Sigmoid colon (tissue), 7 donors: ENCODE results near the gene CAPRIN1. TPM values are rescaled to one million over a fixed set of nuclear protein-coding genes. Genes with fewer than 3 reads are reported as not detected.

Experiments
- DNase-seq: peaks from one replicate; pipeline ENCODE4 v3.0.0-alpha.2; 2019
- H3K27ac ChIP-seq, 4 donors: fragments of 200-600 bp; sonication (generic); one replicate each; pipeline ENCODE4 v1.5.1; 2016 to 2019; ENCODE audit warnings: mild to moderate bottlenecking in 1 of 4
- H3K27me3 ChIP-seq, 3 donors: fragments of 200-600 bp; sonication (generic); one replicate each; pipeline ENCODE4 v1.5.1; 2019; ENCODE audit warnings: mild to moderate bottlenecking in 1 of 3
- H3K36me3 ChIP-seq, 4 donors: fragments of 200-600 bp; sonication (generic); one replicate each; pipeline ENCODE4 v1.5.1; 2016 to 2019
- H3K4me1 ChIP-seq, 4 donors: fragments of 200-600 bp; sonication (generic); one replicate each; pipeline ENCODE4 v1.5.1; 2017 to 2019
- H3K4me3 ChIP-seq, 4 donors: fragments of 200-600 bp; sonication (generic); one replicate each; pipeline ENCODE4 v1.5.1; 2017 to 2019; ENCODE audit warnings: mild to moderate bottlenecking in 2 of 4, moderate library complexity in 1 of 4
- H3K9me3 ChIP-seq, 4 donors: fragments of 200-600 bp in 3 of 4; sonication (generic) in 3 of 4; one replicate each; pipeline versions ENCODE4 v1.5.1 to v1.6.1; 2013 to 2019
- EP300 ChIP-seq, 4 donors: sonication (generic); formaldehyde crosslinking; IDR thresholded peaks; one replicate each; pipeline ENCODE4 v1.6.1; 2017; ENCODE audit warnings: antibody characterized with exemption in 4 of 4
- POLR2A ChIP-seq, 2 donors: fragments of 450-650 bp; IDR thresholded peaks; one replicate each; pipeline ENCODE4 v1.6.1; 2016; ENCODE audit warnings: antibody characterized with exemption in 2 of 2, mild to moderate bottlenecking in 2 of 2, moderate library complexity in 2 of 2
- POLR2AphosphoS5 ChIP-seq, 4 donors: sonication (generic); formaldehyde crosslinking; IDR thresholded peaks; one replicate each; pipeline ENCODE4 v1.6.1; 2017; ENCODE audit warnings: antibody characterized with exemption in 4 of 4
- WGBS, 2 donors: extraction: QIAGEN DNeasy Blood & Tissue Kit; methylation state at CpG; one replicate each; pipeline ENCODE4 v1.1.7; 2013; 5-methylcytosine and 5-hydroxymethylcytosine counted together
- intact Hi-C: fragments of 100-400 bp; cut with DNase I; formaldehyde crosslinking; loops from one replicate; pipeline ENCODE4 v1.15.1; 2023
- polyA plus RNA-seq, 3 donors: library from polyadenylated mRNA; stranded (reverse); fragments of 200-250 nt; gene quantifications; one replicate each; pipeline ENCODE4 v1.2.3, GENCODE V29; 2013
- total RNA-seq, 4 donors: library from RNA; depleted of rRNA; stranded (reverse); fragments of >200 nt; gene quantifications; one replicate each; pipeline ENCODE4 v1.1.0, GENCODE V29; 2016
- TF ChIP-seq, protein P1 (sequence below), 4 experiments: fragments of 450-650 bp in 3 of 4; fragments of 200-600 bp in 1 of 4; IDR thresholded peaks; one replicate each; pipeline ENCODE4 v1.5.1; 2016 to 2019; ENCODE audit warnings: antibody characterized with exemption in 4 of 4, mild to moderate bottlenecking in 3 of 4, moderate library complexity in 2 of 4
- donor health status: healthy with polysubstance abuse.
- donor health status: Bipolar disorder and iron deficiency.
- donor health status: healthy.

Gene CAPRIN1
- total and polyA plus RNA-seq, 7 donors = 63.1 to 118 (median 107) TPM

DNA sequence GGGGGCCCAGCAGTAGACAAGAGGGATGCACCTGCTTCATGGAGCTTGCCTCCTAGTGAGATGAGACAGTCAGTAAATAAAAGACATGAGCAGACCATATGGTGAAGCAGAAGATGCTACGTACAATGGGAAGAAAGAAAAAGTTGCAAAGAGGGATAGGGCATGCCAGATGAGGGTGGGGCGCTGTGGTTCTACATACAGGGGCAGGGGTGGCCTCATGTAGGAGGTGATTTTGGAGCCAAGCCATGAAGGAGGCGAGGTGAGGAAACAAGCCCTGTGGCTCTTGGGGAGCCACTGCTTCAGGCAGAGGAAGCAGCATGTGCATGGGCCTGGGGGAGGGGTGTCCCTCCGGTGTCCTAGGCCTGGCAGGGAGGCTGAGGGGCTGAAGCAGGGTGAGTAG lies 69.1 kb downstream of the CAPRIN1 start:
- no peak for TF ChIP-seq POLR2A (IDR thresholded peaks at IDR 0.05)
- TF ChIP-seq POLR2AphosphoS5 (IDR thresholded peaks at IDR 0.05) = no peak
- H3K27me3 ChIP-seq = no peaks in the 10 kb centered on the region
- DNase-seq = no peak
- H3K36me3 ChIP-seq = peaks cover 37 to 100% (median 65%) of the 10 kb centered on the region in 4 donors
- H3K4me3 ChIP-seq = no peak overlapping the region
- H3K4me1 ChIP-seq = no peaks in the 10 kb centered on the region
- H3K27ac ChIP-seq = no peak overlapping the region
- intact Hi-C loops = no loop called here
- 95 to 97% methylated on average over 4 of the region's 4 CpGs for WGBS, 2 donors
- H3K9me3 ChIP-seq = no peaks in the 10 kb centered on the region

DNA sequence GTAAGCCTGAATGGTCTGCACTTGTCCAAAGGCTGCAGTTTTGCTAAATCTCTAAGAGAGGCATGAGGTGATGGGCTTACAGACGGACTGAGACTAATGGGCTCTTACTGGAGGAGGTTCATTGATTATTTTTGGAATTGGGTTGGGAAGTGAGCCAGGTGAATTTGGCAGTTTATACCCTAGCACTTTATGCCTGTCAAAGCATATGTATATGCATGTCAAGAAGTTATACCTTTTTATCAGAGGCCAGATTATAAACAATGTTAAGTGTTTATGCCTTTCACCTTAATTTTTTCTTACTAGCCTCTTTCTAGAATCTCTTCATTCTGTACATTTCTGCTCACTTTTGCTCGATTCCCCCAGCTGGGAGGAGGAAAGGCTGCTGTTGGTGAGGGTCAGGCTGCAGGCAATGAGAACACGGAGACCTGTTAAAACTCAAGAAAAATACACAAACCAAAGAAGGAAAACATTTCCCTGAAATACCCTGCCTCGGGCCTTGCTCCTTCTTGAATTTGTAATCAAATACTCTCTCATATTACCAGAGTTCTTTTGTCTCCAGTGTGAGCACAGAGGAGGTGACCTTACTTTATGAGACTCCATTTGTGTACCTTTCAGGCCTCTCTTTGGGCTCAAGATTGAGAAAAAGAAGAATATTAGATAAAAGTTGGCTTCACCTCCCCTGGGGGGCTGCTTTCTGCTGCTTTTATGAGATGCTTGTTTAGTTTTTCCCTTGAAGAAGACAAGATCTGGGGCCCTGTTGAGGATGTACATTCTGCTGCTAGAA lies 73.5 kb downstream of the CAPRIN1 start:
- H3K27me3 ChIP-seq = no peaks in the 10 kb centered on the region
- H3K9me3 ChIP-seq = no peaks in the 10 kb centered on the region
- DNase-seq = no peak
- H3K27ac ChIP-seq = no peak overlapping the region
- H3K4me3 ChIP-seq = no peak overlapping the region
- peaks cover 23 to 93% (median 51%) of the 10 kb centered on the region in 4 donors for H3K36me3 ChIP-seq
- H3K4me1 ChIP-seq = no peaks in the 10 kb centered on the region
- TF ChIP-seq POLR2AphosphoS5 (IDR thresholded peaks at IDR 0.05) = no peak
- TF ChIP-seq EP300 (IDR thresholded peaks at IDR 0.05) = no peak
- intact Hi-C loops = no loop called here
- 83% methylated on average over 4 of the region's 4 CpGs for WGBS, 2 donors

DNA sequence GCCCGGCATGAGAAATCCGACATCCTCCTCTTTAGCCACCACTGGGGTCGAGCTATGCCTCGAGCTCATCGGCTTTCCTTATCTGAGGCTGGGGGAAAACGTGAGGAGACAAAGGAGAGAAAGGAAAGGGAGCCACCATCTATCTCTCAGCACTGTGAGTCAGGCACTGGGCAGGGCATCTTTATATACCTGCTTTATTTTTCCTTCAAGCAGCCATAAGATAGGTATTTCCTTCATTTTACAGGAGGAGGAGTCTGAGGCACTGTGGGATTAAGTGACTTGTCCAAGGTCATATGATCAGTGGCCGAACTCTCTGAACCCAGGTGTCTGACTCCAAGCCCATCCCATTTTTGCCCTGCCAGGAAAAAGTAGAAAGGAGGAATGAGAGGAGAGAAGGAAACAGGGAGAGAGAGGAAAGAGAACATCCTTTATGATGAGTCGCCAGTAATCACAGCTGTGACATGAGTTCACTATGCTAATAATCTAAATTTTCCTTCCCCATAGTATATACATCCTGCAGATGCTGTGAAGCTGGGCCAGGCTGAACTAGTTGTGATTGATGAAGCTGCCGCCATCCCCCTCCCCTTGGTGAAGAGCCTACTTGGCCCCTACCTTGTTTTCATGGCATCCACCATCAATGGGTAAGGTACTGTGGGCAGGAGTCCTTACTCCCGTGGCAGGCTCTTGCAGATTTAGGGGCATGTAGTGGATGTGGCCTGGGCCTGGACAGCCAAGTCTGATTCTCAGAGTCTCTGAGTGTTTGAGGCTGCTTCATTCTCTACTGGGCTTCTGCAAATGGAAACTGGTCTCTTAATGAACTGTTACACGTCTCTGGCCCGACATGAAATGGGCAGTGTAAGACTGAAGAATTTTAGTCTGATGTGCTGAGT lies 75.7 kb downstream of the CAPRIN1 start:
- H3K4me3 ChIP-seq = no peak overlapping the region
- intact Hi-C loops = no loop called here
- H3K9me3 ChIP-seq = no peaks in the 10 kb centered on the region
- no peaks in the 10 kb centered on the region for H3K27me3 ChIP-seq
- WGBS, 2 donors = 92 to 95% methylated on average over 12 of the region's 12 CpGs
- no peaks in the 10 kb centered on the region for H3K4me1 ChIP-seq
- no peak for TF ChIP-seq EP300 (IDR thresholded peaks at IDR 0.05)
- TF ChIP-seq POLR2AphosphoS5 (IDR thresholded peaks at IDR 0.05) = no peak
- TF ChIP-seq POLR2A (IDR thresholded peaks at IDR 0.05) = no peak
- TF ChIP-seq, protein P1, sequence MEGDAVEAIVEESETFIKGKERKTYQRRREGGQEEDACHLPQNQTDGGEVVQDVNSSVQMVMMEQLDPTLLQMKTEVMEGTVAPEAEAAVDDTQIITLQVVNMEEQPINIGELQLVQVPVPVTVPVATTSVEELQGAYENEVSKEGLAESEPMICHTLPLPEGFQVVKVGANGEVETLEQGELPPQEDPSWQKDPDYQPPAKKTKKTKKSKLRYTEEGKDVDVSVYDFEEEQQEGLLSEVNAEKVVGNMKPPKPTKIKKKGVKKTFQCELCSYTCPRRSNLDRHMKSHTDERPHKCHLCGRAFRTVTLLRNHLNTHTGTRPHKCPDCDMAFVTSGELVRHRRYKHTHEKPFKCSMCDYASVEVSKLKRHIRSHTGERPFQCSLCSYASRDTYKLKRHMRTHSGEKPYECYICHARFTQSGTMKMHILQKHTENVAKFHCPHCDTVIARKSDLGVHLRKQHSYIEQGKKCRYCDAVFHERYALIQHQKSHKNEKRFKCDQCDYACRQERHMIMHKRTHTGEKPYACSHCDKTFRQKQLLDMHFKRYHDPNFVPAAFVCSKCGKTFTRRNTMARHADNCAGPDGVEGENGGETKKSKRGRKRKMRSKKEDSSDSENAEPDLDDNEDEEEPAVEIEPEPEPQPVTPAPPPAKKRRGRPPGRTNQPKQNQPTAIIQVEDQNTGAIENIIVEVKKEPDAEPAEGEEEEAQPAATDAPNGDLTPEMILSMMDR (IDR thresholded peaks at IDR 0.05) = no peak
- H3K27ac ChIP-seq = no peak overlapping the region
- DNase-seq = no peak
- H3K36me3 ChIP-seq = peaks cover 18 to 93% (median 52%) of the 10 kb centered on the region in 4 donors

DNA sequence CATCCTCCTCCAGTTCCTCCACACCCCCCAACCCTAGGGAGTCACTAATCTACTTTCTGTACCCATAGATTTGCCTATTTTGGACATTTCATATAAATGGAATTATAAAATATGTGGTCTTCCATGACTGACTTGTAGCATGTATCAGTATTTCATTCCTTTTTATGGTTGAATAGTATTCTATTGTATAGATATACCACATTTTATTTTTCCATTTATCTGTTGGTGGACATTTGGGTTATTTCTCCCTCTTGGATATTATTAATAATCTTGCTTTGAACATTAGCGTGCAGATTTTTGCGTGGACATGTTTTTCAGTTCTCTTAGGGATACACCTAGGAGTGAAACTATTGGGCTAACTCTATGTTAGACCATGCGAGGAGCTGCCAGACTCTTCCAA lies 77.3 kb downstream of the CAPRIN1 start:
- H3K27me3 ChIP-seq = no peaks in the 10 kb centered on the region
- WGBS, 2 donors = 98 to 100% methylated on average over 3 of the region's 3 CpGs

DNA sequence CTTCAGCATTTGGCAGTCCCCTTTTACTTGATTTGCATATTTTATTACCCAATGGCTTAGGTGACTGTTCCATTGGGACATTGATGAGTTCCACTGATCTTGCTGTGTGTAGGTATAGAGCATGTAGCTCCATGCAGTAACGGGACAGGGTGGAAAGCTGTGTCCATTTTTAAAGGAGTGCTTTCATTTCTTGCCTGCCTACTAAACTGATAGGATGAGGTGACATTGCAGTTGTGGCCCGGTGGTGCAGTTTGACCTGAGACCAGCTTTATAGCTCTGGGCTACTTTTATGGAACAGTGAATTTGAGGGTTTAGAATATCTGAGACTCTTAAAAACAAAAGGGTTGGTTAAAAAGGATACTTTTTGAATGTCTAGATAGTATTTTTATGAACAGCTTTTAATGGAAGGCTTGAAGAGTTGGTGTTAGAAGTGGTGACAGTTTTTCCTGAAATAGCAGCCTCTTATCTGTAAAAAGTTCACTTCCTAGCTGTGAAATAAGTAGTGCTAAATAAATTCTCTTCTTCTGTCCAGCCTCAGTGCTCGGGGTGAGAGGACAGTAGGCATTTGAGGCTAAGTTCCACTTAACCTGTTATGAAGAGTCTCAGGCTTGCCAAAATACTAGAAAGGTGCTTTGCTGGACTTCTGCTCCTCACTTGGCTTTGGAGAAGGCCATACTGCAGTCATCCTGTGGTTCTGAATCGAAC lies 80.9 kb downstream of the CAPRIN1 start:
- Histone ChIP-seq H3K4me3 (no peak overlapping the region), H3K36me3 (peaks cover 13 to 93% (median 71%) of the 10 kb centered on the region in 4 donors), H3K4me1 (no peaks in the 10 kb centered on the region), H3K27me3 (no peaks in the 10 kb centered on the region), H3K27ac (no peak overlapping the region), H3K9me3 (no peaks in the 10 kb centered on the region)
- no peak for TF ChIP-seq POLR2AphosphoS5 (IDR thresholded peaks at IDR 0.05)
- no peak for TF ChIP-seq EP300 (IDR thresholded peaks at IDR 0.05)
- TF ChIP-seq, protein P1 (IDR thresholded peaks at IDR 0.05) = no peak
- no peak for TF ChIP-seq POLR2A (IDR thresholded peaks at IDR 0.05)
- 93 to 94% methylated on average over 4 of the region's 4 CpGs for WGBS, 2 donors
- intact Hi-C loops = no loop called here
- DNase-seq = no peak

More for the DNA sequence above, 77.3 kb downstream of the CAPRIN1 start:
- no peak for DNase-seq
- H3K4me1 ChIP-seq = no peaks in the 10 kb centered on the region
- intact Hi-C loops = no loop called here
- no peaks in the 10 kb centered on the region for H3K9me3 ChIP-seq
- no peak overlapping the region for H3K4me3 ChIP-seq
- H3K27ac ChIP-seq = no peak overlapping the region
- TF ChIP-seq POLR2A (IDR thresholded peaks at IDR 0.05) (no peak), EP300 (IDR thresholded peaks at IDR 0.05) (no peak), POLR2AphosphoS5 (IDR thresholded peaks at IDR 0.05) (no peak)
- TF ChIP-seq, protein P1 (IDR thresholded peaks at IDR 0.05) = no peak
- H3K36me3 ChIP-seq = peaks cover 13 to 93% (median 49%) of the 10 kb centered on the region in 4 donors
